HT-29 (cell line): ENCODE data around the gene MIOS. TPM values are rescaled to one million over a fixed set of nuclear protein-coding genes. Genes with fewer than 3 reads are reported as not detected.
"Not testable (repeated sequence)": the region's sequence is repeated elsewhere in the genome, so short reads cannot be mapped to it uniquely, and the experiment has no call there.

ENCODE experiments used
- DNase-seq: peaks from one replicate; pipeline ENCODE4 v3.0.0-alpha.2; 2015; ENCODE audit warnings: low spot score
- total RNA-seq: library from RNA; depleted of rRNA; stranded (reverse); fragments of >200 nt; shearing (Covaris generic); gene quantifications from 2 replicates; pipeline ENCODE4 v1.2.3, GENCODE V29; 2014; rRNA removed

Gene MIOS
- total RNA-seq, 1 experiment from 2014 or later = 23.2 TPM

DNA sequence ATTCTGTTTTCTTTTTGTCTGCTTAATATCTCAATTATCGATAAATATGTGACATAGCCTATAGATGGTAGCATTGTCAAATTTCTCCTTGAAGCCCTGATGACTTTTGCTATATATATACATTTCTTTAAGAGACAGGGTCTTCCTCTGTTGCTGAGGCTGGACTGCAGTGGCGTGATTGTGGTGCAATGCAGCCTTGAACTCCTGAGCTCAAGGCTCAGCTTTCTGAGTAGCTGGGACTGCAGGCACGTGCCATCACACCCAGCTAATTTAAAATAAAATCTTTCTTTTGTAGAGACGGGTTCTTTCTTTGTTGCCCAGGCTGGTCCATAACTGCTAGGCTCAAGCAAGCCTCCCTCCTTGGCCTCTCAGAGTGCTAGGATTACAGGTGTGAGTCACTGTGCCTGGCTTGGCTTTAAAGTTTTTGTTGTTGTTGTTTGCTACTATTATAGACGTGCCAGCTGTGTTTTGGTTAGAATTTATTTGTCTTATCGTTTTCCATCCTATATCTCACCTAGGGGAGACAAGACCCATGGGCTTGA lies 80.9 kb downstream of the MIOS start:
- no peak for DNase-seq

DNA sequence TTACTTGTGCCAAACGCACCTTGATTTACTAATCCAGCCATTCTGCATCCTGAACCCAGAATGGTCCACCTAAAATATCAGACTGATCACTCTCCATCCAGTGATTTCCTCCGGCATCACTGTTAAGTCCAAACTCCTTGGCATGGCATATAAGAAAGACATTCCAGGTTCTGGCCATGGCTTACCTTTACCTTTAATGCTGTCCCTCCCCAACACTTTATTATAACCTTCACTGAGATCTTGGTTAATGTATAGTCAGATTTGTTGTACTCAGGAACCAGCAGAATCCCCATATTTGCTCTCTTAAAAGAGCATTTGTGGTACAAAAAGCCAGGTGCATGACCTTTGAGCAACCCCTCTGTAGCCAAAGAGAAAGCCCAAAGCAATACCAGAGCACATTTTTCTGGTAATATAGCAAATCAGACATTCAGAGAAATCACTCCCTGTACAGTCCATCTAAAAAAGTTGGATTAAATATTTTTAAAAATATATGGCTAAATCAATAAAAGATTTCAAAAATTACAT lies 84.1 kb downstream of the MIOS start:
- DNase-seq = no peak

DNA sequence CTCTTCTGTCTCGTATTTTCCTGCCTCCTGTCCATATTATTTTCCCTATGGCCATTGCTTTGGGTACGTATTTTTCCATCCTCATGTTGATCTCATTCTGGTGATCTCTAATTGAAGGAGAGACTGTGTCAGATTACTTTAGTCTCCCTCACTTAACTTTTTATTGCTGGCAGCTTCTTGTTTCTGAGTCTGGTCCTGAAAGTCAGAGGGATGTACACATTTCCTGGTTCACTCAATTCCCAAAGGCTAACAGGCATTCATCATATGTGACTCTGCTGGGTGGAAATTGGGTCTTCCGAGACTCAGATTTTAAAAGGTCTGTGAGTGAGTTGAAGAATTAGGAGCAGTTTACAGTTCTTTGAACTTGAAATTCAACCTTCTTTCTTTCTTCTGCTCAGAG lies 84.8 kb downstream of the MIOS start:
- no peak for DNase-seq

- DNase-seq = no peak
These were observed 86.3 kb downstream of the MIOS start for GRCh38 chr7:7652798-7653540.

DNA sequence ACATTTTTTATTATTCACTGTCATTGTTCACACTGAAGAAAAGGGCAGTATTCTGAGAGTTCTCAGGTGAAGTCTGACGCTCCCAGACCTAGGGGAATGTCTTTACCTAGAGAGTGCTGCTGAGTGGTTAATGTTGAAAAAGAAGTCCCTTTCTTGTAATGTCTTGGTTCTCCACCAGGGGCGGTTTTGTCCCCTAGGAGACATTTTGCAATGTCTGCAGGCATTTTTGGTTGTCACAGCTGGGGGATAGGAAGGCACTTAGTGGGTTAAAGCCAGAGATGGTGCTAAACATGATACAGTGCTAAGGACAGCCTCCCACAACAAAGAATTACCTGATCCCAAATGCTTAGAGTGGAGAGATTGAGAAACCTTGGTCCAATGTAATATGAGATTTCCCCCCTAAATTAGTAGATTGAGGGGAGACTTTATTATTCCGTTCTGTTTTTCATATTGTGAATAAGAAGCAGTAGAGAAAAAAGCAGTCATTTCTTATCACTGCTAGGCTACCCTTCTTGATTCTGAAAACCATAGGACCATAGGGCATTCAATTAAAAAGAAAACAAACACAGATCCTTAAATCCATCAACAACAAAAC lies 87.0 kb downstream of the MIOS start:
- DNase-seq = peak; percentile 58

GRCh38 chr7:7654964-7655715 lies 88.5 kb downstream of the MIOS start:
- DNase-seq = no peak

DNA sequence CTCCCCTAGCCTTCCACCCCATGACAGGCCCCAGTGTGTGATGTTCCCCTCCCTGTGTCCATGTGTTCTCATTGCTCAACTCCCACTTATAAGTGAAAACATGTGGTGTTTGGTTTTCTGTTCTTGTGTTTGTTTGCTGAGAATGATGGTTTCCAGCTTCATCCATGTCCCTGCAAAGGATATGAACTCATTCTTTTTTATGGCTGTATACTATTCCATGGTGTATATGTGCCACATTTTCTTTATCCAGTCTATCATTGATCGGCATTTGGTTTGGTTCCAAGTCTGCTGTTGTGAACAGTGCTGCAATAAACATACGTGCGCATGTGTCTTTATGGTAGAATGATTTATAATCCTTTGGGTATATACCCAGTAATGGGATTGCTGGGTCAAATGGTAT lies 89.8 kb downstream of the MIOS start:
- not testable (repeated sequence) for DNase-seq

Other genes starting within 250 kb of the MIOS start
- gene COL28A1, start 31.0 kb upstream of the MIOS start, total RNA-seq = 0.08 and 0.44 TPM in 2 replicates
- 2.0 and 6.2 TPM in 2 replicates for gene UMAD1, start 73.9 kb downstream of the MIOS start, total RNA-seq
- 21.1 and 22.0 TPM in 2 replicates for gene RPA3, start 151.7 kb downstream of the MIOS start, total RNA-seq